H1 (cell line): ENCODE measurements around the gene MCF2L. TPM values are rescaled to one million over a fixed set of nuclear protein-coding genes. Genes with fewer than 3 reads are reported as not detected.

Experiments used
- RXRA ChIP-seq: IDR thresholded peaks from 2 replicates; pipeline ENCODE4 v1.6.1; 2011; ENCODE audit warnings: low read depth, mild to moderate bottlenecking, low read length, moderate library complexity; ENCODE audit not compliant: insufficient read depth
- polyA plus RNA-seq, 7 experiments: library from polyadenylated mRNA; depleted of rRNA in 3 of 7; stranded (reverse) in 5 of 7; unstranded in 2 of 7; fragments of >200 nt in 5 of 7; fragments of 200-250 nt in 2 of 7; gene quantifications; 1 replicate in 5 of 7; 2 replicates in 1 of 7; 4 replicates in 1 of 7; pipeline versions ENCODE4 v1.2.1 to v1.2.3, GENCODE V29; 2011 to 2013; ENCODE audit warnings: missing spikeins in 2 of 7, mixed read lengths in 2 of 7
- total RNA-seq: library from RNA; stranded (reverse); fragmentation: NEBNext Ultra II Directional; extraction: Animal tissue kit (Norgen Biotek cat#: 25700); gene quantifications from 2 replicates; pipeline ENCODE4 v1.2.1, GENCODE V29; 2021

Gene MCF2L
- total and polyA plus RNA-seq, 2 of the 8 experiments (the other 6 are each of a cell fraction or from before 2014, with no cell fraction given) = 10.1 to 24.4 TPM

DNA sequence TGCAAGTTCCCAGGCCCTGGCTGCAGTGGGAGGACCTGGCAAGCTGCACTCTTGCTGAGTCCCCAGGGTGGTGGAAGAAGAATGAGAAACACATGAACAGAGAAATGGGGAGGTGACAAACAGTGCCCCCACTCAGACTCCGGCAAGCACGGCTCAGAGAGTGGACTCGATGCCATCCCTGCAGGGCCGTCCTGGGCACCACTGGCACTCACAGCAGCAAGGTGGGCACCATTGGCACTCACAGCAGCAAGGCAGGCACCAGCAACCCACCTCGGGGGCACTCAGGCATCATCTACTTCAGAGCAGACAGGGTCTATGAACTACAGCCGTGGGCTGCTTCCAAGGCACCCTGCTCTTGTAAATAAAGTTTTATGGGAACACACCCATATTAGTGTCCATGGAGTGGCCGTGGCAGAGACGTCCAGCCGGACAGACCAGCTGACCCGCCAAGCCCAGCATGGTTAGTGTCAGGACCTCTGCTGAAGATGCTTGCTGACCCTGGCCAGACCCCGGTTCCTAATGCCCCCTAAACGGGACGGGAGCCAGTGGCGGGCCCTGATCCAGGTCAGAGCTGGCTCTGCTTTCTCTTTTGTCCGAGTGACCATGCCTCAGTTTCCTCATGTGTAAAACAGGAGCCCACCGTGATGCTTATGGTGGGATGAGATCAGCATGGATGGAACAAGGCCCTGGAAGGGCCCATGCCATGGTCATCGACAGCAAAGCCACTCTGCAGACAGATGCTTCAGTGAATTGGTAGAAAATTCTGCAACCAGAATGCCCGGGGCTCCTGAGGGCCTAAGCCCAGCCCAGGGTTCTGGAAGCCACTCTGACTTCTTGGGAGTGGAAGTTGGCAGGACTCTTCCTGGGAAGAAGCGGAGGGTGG is 151.5 kb downstream of the MCF2L start (continued):
- no peak for TF ChIP-seq RXRA
- TF ChIP-seq, all 59 proteins: peak for 0
